ENCODE data around the gene ZBTB42. TPM values are rescaled to one million over a fixed set of nuclear protein-coding genes. Genes with fewer than 3 reads are reported as not detected.
A peak's percentile ranks its signal among the peaks of the same experiment; 100 is the strongest.

Gene ZBTB42
- total RNA-seq, 1 experiment from 2014 or later, result 6.1 TPM

- Histone ChIP-seq H4K20me1 (ENCODE audit: control insufficient read depth, insufficient read depth, insufficient read length) (no peaks in the 10 kb centered on the region), H3K4ac (ENCODE audit: low read depth, low read length) (no peak overlapping the region), H3K27ac (ENCODE audit: insufficient read length, low read depth, low read length) (no peak overlapping the region), H3K79me2 (ENCODE audit: insufficient read depth, low read length) (peaks cover 8% of the 10 kb centered on the region; the same call in 1 of the 2 replicates), H3K4me2 (ENCODE audit: insufficient read depth, insufficient read length, low read length) (no peak overlapping the region), H4K8ac (replicated peaks; ENCODE audit: insufficient read length, low read depth, low read length) (no peak overlapping the region), H2AK5ac (ENCODE audit: insufficient read length, low read length) (no peak overlapping the region), H3K23ac (ENCODE audit: insufficient read length, low read depth, low read length) (no peak overlapping the region), H3K56ac (ENCODE audit: insufficient read length, low read depth, low read length) (no peak overlapping the region), H2AFZ (ENCODE audit: low read length) (no peak overlapping the region), H2BK5ac (ENCODE audit: insufficient read length, low read length) (no peak overlapping the region), H3K23me2 (ENCODE audit: insufficient read length, low read depth, low read length, poor library complexity, severe bottlenecking) (no peaks in the 10 kb centered on the region), H2BK120ac (ENCODE audit: low read depth, low read length, poor library complexity, severe bottlenecking) (no peak overlapping the region), H3T11ph (ENCODE audit: low read length) (no peak overlapping the region), H3K27me3 (ENCODE audit: insufficient read depth, low read length) (no peaks in the 10 kb centered on the region), H3K14ac (ENCODE audit: insufficient read depth, low read length) (no peak overlapping the region), H3K79me1 (ENCODE audit: insufficient read depth, low read depth, low read length, poor library complexity, severe bottlenecking) (peaks cover 3% of the 10 kb centered on the region), H3K9me3 (ENCODE audit: control insufficient read depth, low read depth, low read length) (no peaks in the 10 kb centered on the region), H3K9ac (ENCODE audit: extremely low read depth, insufficient read length, low read length) (no peak overlapping the region), H3K18ac (ENCODE audit: insufficient read length, low read depth, low read length) (no peak overlapping the region), H3K4me1 (ENCODE audit: insufficient read depth, low read length) (no peaks in the 10 kb centered on the region; the same call in 1 of the 2 replicates), H4K5ac (ENCODE audit: insufficient read length, low read depth, low read length) (no peak overlapping the region), H2BK12ac (ENCODE audit: insufficient read length, low read depth, low read length) (no peak overlapping the region), H2BK20ac (ENCODE audit: low read depth, low read length, poor library complexity, severe bottlenecking) (no peak overlapping the region), H4K91ac (ENCODE audit: insufficient read length, low read depth, low read length) (no peak overlapping the region), H2BK15ac (ENCODE audit: low read depth, low read length) (no peak overlapping the region)
- TF ChIP-seq, protein P1, sequence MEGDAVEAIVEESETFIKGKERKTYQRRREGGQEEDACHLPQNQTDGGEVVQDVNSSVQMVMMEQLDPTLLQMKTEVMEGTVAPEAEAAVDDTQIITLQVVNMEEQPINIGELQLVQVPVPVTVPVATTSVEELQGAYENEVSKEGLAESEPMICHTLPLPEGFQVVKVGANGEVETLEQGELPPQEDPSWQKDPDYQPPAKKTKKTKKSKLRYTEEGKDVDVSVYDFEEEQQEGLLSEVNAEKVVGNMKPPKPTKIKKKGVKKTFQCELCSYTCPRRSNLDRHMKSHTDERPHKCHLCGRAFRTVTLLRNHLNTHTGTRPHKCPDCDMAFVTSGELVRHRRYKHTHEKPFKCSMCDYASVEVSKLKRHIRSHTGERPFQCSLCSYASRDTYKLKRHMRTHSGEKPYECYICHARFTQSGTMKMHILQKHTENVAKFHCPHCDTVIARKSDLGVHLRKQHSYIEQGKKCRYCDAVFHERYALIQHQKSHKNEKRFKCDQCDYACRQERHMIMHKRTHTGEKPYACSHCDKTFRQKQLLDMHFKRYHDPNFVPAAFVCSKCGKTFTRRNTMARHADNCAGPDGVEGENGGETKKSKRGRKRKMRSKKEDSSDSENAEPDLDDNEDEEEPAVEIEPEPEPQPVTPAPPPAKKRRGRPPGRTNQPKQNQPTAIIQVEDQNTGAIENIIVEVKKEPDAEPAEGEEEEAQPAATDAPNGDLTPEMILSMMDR (conservative IDR thresholded peaks at IDR 0.05), result no peak
- Mint-ChIP-seq H3K36me3 (ENCODE audit: insufficient read depth in 1 of 3, low read depth in 3 of 3) (peaks cover 32 to 74% (median 66%) of the 10 kb centered on the region in 3 experiments; a peak in 6 of 7 replicates), H3K4me1 (peaks cover 10 to 24% of the 10 kb centered on the region in 2 experiments), H3K9me3 (no peaks in the 10 kb centered on the region), H3K4me3 (peak overlapping the region in 1 of 2 experiments; percentile 60; a peak in 1 of 5 replicates), H3K27me3 (ENCODE audit: low read depth) (no peaks in the 10 kb centered on the region; the same call in 1 of the 2 replicates), H3K27ac (peak overlapping the region in 1 of 3 experiments; percentile 40; a peak in 1 of 7 replicates)
- WGBS (ENCODE audit: extremely low coverage, insufficient read length, low lambda C conversion rate), result no CpG with 5 or more reads among the region's 30 CpGs
- no peak for DNase-seq
These were observed 41.6 kb upstream of the ZBTB42 start for GRCh38 chr14:104758981-104759969.
